ENCODE results near the gene EP300. TPM values are rescaled to one million over a fixed set of nuclear protein-coding genes. Genes with fewer than 3 reads are reported as not detected.

The EP300 gene
- total RNA-seq, 1 experiment from 2014 or later: 30.7 TPM

DNA sequence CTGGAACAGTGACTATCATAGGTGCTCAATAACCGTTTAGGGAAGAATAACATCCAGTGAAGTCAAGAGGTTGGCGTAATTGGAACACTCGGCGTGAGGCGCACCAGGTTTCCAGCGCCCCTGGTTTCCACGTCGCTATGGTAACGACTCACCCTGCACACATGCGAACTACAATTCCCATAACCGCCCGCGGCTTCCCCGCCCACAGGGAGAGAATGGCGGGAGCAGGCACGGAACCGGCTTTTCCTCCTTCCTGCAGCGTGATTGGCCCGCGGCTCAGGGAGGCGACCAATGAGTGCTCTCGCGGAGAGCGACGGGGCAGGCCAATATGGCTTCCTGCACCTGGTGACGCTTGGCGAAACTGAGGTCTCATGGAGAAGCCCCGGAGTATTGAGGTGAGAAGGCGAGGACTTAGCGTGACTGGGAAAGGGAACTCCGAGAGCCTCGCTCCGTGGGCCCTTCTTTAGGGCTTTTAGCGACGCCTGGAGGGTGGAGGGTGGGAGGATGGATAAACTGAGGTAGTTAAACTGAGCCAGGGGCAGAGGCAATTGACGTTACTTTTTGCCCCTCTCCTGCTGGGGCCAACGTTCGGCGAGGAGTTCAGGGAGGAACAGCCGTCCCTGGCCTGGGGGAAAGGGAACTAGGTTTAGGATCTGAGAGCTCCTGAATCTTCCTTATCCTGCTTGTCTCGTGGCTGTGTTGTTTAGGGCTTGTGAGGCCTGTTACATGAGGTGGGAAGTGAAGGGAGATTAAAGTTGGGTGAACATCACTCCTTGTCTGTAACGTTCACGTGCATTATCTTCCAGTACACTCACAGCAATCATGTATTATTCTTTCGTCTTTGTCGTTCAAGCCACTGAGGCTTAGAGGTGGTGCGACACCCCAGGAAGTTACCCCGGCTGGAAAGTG is 112.9 kb downstream of the EP300 start, which contains the start of gene L3MBTL2:
Gene L3MBTL2, plus strand, starts transcription at position 321 of the 909 bp plus-strand sequence. Its CDS starts 51 bp downstream, at position 372.
- DNase-seq (ENCODE audit: low spot score): peak; percentile 94

DNA sequence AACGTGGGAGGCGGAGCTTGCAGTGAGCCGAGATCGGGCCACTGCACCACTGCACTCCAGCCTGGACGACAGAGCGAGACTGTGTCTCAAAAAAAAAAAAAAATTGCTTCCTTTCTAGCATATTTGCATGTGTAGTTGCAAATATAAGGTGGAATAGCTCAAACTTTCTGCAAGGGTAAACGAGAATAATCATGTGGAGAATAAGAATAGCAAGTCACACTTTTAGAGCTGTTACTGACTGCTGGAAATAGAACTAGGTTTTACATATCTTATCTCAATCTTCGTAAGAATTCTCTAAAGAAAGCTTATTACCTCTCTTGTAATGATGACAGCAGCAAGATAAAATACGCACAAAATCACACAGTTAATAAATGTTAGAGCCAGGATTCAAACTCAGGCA is 114.3 kb downstream of the EP300 start:
- no peak for DNase-seq (ENCODE audit: low spot score)

DNA sequence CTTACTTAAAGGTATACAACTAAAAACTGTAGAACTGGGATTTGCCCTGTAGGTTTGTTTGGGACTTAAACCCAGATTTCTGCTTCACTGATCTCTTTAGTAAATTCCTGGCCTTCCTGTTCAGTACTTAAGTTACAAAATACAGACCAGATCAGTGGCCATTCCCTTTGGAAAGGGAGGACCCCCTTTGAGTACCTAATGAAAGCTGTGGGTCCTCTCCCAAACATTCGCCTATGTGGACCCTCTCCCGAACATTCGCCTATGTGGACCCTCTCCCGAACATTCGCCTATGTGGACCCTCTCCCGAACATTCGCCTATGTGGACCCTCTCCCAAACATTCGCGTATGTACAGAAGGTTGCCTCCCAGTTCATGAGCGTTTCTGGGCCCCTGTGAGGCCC is 123.0 kb downstream of the EP300 start:
- no peak for DNase-seq (ENCODE audit: low spot score)

DNA sequence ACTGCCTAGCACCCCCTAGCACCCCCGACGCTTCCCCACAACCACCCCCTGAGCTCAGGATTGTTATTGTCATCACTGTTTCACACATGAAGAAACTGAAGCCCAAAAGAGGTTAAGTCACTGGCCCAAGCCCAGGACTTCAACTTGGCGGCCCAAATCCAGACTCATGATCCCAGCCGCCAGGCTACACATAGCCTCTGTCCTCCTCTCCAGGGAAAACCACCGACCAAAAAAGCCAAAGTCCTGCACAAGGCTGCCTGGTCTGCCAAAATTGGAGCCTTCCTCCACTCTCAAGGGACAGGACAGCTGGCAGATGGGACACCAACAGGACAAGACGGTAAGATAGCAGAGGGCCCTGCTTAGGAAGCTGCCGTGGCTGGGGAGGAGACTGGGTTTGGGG is 123.5 kb downstream of the EP300 start:
- no peak for DNase-seq (ENCODE audit: low spot score)

DNA sequence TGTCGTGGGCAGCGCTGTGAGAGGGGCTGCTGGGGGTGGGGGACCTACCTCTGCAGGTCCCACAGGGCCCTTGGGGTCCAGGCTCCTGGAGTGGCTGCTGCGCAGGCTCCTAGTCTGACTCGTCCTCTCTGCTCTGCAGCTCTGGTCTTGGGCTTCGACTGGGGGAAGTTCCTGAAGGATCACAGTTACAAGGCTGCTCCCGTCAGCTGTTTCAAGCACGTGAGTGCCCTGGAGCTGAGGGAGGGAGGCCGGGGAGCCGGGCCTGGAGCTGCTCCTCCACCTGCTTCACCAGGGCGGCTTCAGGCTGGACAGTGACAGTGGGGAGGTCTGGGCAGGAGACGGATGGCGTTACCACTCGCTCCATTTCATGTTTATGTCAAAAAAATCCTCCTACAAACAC is 124.6 kb downstream of the EP300 start:
- DNase-seq (ENCODE audit: low spot score): no peak

DNA sequence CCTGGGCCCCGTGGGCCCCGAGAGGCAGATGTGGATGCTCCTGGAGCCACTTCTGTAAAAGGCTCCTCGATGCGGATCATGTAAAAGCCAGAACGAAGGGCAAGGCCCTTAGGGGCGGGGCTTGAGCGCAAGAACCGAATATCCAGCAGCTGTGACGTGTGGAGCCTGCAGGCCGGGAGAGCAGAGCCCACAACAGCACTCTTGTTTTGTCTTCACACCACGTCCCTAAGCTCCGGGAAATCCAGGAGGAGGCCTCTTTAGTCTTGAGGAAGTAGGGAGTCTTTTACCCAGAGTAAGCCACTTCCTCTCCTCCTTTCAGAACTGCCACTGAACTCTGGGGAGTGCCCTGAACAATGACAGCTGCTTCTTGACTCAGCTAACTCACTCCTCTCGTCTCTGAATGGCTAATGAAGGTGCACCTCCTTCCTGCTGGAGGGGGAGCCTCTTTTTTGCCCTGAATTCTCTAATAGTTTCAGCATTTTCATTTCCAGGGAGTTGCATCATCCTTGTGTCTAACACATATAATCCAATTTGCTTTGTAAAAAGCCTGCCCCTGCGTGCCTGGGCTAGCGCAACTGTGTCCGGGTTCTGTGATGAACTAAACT is 125.3 kb downstream of the EP300 start:
- DNase-seq (ENCODE audit: low spot score): no peak

DNA sequence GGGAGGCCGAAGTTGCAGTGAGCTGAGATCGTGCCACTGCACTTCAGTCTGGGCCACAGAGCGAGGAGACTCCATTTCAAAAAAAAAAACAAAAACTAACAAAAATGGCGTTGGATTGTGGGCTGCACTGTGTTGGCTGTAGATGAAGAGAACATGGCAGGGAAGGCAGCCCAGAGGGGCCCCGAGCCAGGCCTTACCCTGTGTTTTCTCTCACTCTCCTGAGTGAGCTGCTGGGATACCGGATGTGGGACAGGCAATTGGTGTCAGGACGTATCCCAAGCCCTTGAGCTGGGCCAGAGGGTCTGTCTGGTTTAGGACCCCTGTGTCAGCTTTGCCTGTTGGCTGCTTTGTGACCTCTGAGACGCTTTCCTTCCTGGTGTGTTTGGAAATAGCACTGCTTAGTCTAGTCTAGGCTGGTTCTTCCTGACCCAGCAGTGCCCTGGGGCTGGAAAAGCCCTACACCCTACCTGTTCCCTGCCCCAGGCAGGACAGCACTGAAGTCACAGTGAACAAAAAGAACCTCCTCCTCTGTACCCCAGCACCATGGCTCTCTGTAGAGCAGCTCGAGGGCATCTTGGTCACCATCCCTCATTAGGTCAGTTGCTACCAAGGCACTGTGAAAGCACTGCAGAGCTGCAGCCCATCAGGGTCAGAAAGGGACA is 130.6 kb downstream of the EP300 start:
- no peak for DNase-seq (ENCODE audit: low spot score)

DNA sequence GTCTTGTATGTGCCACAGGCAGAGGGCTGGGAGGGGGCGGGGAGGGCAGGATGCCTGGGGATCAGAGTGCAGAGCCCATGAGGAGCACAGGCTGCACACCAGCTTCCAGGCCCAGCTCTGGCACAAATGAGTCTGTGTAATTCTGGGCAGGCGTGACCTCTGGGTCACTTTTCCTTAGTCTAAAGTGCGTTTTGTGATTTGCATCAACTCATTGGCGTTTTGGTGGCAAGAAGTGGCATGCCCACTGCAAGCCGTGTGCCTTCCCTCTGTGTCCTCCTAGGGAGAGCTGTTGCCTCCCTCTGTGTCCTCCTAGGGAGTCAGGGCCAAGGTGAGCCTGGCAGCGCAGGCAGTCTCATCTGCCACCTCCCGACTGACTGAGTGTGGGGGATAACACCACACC is 131.1 kb downstream of the EP300 start:
- no peak for DNase-seq (ENCODE audit: low spot score)

DNA sequence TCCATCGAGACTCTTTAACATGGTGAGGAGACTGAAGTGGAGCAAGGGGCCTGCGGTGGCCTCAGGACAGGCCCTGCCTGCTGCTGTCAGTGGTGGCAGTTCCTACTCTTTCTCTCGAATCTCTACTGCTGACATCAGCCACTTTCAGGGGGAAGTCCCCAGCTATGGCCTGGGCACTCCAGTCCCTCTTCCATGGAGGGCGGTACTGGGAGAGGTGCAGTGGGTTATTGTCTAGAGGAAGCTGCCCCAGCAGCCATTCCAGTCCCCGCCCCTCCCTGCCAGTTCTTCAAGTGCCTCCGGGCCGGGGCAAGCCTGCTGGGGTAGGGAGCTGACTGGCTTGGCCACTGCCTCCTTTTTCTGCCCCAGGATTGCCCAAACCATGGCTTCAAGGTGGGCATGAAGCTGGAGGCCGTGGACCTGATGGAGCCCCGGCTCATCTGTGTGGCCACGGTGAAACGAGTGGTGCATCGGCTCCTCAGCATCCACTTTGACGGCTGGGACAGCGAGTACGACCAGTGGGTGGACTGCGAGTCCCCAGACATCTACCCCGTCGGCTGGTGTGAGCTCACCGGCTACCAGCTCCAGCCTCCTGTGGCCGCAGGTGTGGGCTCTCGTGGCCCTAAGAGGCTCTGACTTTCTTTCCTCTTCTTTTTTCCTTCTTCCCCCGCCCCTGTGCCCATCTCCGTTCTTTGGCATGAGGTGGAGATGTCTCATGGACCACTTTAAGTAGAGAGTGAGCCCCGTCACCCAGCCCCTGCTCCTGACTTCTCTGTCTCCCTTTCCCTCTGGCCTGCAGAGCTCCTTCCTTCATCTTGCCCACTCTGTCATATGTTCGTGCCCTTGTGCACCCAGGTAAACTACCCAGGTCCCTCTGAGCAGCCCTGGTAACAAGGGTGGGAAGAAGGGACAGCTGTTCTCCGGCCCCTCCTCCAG is 134.6 kb downstream of the EP300 start:
- DNase-seq (ENCODE audit: low spot score): no peak

DNA sequence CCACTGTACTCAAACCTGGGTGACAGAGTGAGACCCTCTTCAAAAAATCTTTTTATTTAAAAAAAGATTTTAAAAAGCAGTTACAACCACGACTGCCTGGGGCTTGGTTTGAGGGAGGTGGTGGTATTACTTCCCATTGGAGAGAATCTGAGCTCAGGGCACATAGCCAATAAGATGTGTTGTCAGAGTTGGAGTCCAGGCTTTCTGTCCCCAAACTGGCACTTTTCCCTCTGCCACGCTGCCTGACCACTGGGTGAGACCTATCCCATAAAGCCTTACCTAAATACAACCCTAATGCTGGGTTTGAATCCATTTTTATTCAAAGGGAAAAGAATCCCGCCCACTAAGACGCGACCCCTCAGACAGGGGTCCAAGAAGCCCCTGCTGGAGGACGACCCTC is 136.8 kb downstream of the EP300 start:
- DNase-seq (ENCODE audit: low spot score): no peak

Other genes with a start within 250 kb of the EP300 start
- 145 and 175 TPM in 2 replicates for gene ST13, start 236.0 kb upstream of the EP300 start, total RNA-seq (2014; rRNA removed; shearing (Covaris generic))
- gene XPNPEP3, start 235.4 kb upstream of the EP300 start, total RNA-seq (2014; rRNA removed; shearing (Covaris generic)): 7.9 and 16.7 TPM in 2 replicates
- gene DNAJB7, start 230.5 kb upstream of the EP300 start, total RNA-seq (2014; rRNA removed; shearing (Covaris generic)): not detected in 2 replicates
- 76.0 and 76.7 TPM in 2 replicates for gene RBX1, start 141.2 kb upstream of the EP300 start, total RNA-seq (2014; rRNA removed; shearing (Covaris generic))
- gene L3MBTL2, start 112.7 kb downstream of the EP300 start, total RNA-seq (2014; rRNA removed; shearing (Covaris generic)): 16.4 and 20.7 TPM in 2 replicates
- not detected in 2 replicates for gene CHADL, start 148.3 kb downstream of the EP300 start, total RNA-seq (2014; rRNA removed; shearing (Covaris generic))
- gene RANGAP1, start 193.6 kb downstream of the EP300 start, total RNA-seq (2014; rRNA removed; shearing (Covaris generic)): 29.7 and 44.6 TPM in 2 replicates
- 17.8 and 17.9 TPM in 2 replicates for gene ZC3H7B, start 208.9 kb downstream of the EP300 start, total RNA-seq (2014; rRNA removed; shearing (Covaris generic))

Data from H4 (cell line).